ENCODE measurements around the gene SPATA17.

Gene SPATA17

GRCh38 chr1:217856342-217857034, 225.3 kb downstream of the SPATA17 start:
- DNase-seq (ENCODE audit: low spot score) = no peak

- DNase-seq (ENCODE audit: low spot score) = no peak
Measured at GRCh38 chr1:217857061-217857460, 225.9 kb downstream of the SPATA17 start.

- DNase-seq (ENCODE audit: low spot score) = no peak
Measured at GRCh38 chr1:217861658-217862057, 230.5 kb downstream of the SPATA17 start.

- DNase-seq (ENCODE audit: low spot score) = no peak
Measured at GRCh38 chr1:217867446-217867995, 236.4 kb downstream of the SPATA17 start.

- DNase-seq (ENCODE audit: low spot score) = no peak
Measured at GRCh38 chr1:217871955-217872354, 240.8 kb downstream of the SPATA17 start.

GRCh38 chr1:217875229-217875628, 244.1 kb downstream of the SPATA17 start:
- no peak for DNase-seq (ENCODE audit: low spot score)

GRCh38 chr1:217876401-217876800, 245.3 kb downstream of the SPATA17 start:
- DNase-seq (ENCODE audit: low spot score) = no peak

- DNase-seq (ENCODE audit: low spot score) = no peak
Measured at GRCh38 chr1:217876896-217877295, 245.8 kb downstream of the SPATA17 start.

GRCh38 chr1:217881131-217881543, 250.0 kb downstream of the SPATA17 start:
- no peak for DNase-seq (ENCODE audit: low spot score)

GRCh38 chr1:217881607-217882332, 250.6 kb downstream of the SPATA17 start:
- DNase-seq (ENCODE audit: low spot score) = no peak

GRCh38 chr1:217885181-217885580, 254.0 kb downstream of the SPATA17 start:
- DNase-seq (ENCODE audit: low spot score) = no peak

GRCh38 chr1:217888328-217888727, 257.2 kb downstream of the SPATA17 start:
- DNase-seq (ENCODE audit: low spot score) = no peak

GRCh38 chr1:217889401-217889800, 258.3 kb downstream of the SPATA17 start:
- DNase-seq (ENCODE audit: low spot score) = no peak

GRCh38 chr1:217891966-217892365, 260.8 kb downstream of the SPATA17 start:
- DNase-seq (ENCODE audit: low spot score) = no peak

- no peak for DNase-seq (ENCODE audit: low spot score)
Measured at GRCh38 chr1:217892750-217893149, 261.6 kb downstream of the SPATA17 start.

GRCh38 chr1:217895841-217896240, 264.7 kb downstream of the SPATA17 start:
- no peak for DNase-seq (ENCODE audit: low spot score)

- DNase-seq (ENCODE audit: low spot score) = no peak
Measured at GRCh38 chr1:217896490-217896889, 265.3 kb downstream of the SPATA17 start.

GRCh38 chr1:217897100-217897499, 266.0 kb downstream of the SPATA17 start:
- DNase-seq (ENCODE audit: low spot score) = no peak

- DNase-seq (ENCODE audit: low spot score) = no peak
Measured at GRCh38 chr1:217899614-217900013, 268.5 kb downstream of the SPATA17 start.

- DNase-seq (ENCODE audit: low spot score) = no peak
Measured at GRCh38 chr1:217907504-217907903, 276.4 kb downstream of the SPATA17 start.

GRCh38 chr1:217910203-217910602, 279.1 kb downstream of the SPATA17 start:
- DNase-seq (ENCODE audit: low spot score) = no peak

GRCh38 chr1:217910791-217911320, 279.7 kb downstream of the SPATA17 start:
- no peak for DNase-seq (ENCODE audit: low spot score)

GRCh38 chr1:217911908-217912307, 280.8 kb downstream of the SPATA17 start:
- no peak for DNase-seq (ENCODE audit: low spot score)
